Transverse colon (tissue), 3 donors: ENCODE data around the gene PRSS50.

Experiments
- EP300 ChIP-seq: sonication (generic); formaldehyde crosslinking; IDR thresholded peaks from one replicate; pipeline ENCODE4 v1.6.1; 2017; ENCODE audit warnings: antibody characterized with exemption, low read depth
- TF ChIP-seq, protein P1 (sequence below), 5 experiments: fragments of 200-600 bp in 3 of 5; fragments of 450-650 bp in 2 of 5; sonication (generic) in 3 of 5; IDR thresholded peaks; 1 replicate in 2 of 5; 2 replicates in 3 of 5; pipeline ENCODE4 v1.5.1; 2016 to 2017; ENCODE audit warnings: antibody characterized with exemption in 5 of 5, inconsistent platforms in 3 of 5, mild to moderate bottlenecking in 2 of 5, moderate library complexity in 1 of 5

DNA sequence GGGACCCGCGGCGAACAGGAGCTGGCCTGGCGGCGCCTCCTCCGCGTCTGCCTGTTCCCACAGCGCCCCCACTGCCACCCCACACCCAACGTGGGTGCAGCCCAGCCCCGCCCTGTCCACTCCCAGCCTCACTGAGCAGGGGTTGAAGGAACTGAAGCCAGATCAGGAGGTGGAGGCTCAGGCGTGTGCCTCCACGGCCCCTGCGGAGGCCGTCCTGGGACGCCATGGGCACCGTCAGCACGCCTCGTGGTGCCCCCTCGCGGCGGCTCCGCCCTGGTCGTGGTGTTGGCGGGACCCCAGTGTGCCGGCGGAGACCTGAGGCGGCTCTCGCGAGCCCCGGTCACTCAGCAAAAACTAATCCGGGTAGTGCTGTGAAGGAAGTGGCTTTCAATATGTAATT lies 39.0 kb upstream of the PRSS50 start:
- TF ChIP-seq, protein P1, sequence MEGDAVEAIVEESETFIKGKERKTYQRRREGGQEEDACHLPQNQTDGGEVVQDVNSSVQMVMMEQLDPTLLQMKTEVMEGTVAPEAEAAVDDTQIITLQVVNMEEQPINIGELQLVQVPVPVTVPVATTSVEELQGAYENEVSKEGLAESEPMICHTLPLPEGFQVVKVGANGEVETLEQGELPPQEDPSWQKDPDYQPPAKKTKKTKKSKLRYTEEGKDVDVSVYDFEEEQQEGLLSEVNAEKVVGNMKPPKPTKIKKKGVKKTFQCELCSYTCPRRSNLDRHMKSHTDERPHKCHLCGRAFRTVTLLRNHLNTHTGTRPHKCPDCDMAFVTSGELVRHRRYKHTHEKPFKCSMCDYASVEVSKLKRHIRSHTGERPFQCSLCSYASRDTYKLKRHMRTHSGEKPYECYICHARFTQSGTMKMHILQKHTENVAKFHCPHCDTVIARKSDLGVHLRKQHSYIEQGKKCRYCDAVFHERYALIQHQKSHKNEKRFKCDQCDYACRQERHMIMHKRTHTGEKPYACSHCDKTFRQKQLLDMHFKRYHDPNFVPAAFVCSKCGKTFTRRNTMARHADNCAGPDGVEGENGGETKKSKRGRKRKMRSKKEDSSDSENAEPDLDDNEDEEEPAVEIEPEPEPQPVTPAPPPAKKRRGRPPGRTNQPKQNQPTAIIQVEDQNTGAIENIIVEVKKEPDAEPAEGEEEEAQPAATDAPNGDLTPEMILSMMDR (IDR thresholded peaks at IDR 0.05): no peak
- TF ChIP-seq EP300: no peak
